Measurements from ENCODE around the gene CLECL1.
"Not testable (repeated sequence)": the region's sequence is repeated elsewhere in the genome, so short reads cannot be mapped to it uniquely, and the experiment has no call there.

DNA sequence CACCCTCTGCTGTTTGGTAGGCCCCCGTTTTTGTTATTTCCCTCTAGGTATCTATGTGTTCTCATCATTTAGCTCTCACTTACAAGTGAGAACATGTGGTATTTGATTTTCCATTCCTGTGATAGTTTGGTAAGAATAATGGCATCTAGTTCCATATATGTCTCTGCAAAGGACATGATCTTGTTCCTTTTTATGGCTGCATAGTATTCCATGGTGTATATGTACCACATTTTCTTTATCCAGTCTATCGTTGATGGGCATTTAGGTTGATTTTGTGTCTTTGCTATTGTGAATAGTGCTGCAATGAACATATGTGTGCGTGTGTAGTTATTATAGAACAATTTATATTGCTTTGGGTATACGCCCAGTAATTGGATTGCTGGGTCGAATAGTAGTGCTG is 28.3 kb downstream of the CLECL1 start:
- TF ChIP-seq CTCF (conservative IDR thresholded peaks at IDR 0.05; ENCODE audit: low read depth, low read length); EZH2 (IDR thresholded peaks at IDR 0.05; ENCODE audit: borderline replicate concordance, low read depth, low read length, poor library complexity, severe bottlenecking): not testable (repeated sequence)

Measured in A673 (cell line).